ENCODE results near the gene FOXK1.

Gene FOXK1

GRCh38 chr7:4766666-4767519, 84.8 kb downstream of the FOXK1 start:
- DNase-seq = no peak

DNA sequence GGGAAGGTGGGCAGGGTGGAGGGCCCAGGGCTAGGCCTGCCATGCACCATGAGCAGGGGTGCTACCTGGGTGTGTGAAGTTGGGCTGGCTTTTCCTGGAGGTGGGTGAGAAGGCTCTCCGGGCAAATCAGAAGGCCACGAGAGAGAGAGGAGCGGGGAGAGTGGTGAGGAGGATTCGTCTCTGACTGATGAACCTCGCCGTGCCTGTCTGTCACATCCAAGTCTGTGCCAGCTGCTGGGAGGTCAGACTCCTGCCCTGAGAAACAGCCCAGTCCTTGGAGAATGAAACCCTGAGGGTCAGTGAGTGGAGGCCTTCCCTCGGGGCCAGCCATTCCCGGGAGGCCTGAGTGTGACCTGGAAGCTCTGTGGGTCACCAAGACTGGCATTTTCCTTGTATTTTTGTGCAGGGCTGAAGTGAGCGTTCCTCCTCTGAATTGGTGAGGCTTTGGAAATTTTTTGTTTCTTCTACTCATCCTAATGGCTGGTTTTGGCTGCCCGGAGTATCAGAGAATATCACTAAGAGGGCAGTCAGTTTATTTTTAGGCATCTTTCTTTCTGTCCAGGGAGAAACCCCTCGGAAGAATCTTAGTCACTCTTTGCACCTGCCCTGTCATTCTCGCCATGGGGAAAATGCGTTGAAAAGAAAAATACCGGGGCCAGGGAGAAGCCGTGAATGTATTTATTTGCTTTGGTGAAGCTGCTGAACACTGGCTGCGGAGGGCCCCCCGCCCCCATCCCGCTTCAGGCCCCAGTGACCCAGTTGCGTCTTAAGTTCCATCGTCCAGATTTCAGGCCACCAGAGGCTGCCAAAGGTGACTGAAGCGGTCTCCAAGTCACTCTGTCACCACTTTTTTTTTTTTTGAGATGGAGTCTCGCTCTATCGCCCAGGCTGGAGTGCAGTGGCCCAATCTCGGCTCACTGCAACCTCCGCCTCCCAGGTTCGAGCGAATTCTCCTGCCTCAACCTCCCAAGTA, 86.8 kb downstream of the FOXK1 start:
- DNase-seq = no peak

DNA sequence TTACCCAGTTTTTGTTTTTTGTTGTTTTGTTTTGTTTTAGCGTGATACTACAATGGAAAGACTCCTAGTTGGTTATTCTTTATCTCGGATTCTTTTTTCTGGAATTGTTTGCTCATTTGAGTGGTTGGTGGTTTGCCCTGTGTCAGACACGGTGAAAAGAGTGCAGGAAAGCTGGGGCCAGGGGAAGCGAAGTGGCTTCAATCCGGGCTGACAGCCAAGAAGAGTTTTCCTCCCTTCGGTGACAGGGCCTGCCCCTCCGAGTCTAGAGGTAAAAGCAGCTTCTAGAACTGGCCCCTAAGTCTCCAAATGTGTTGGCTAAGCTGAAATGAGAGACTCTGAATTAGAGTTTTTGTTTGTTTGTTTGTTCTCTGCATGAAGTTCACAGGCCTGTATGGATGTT, 87.7 kb downstream of the FOXK1 start:
- DNase-seq = no peak

DNA sequence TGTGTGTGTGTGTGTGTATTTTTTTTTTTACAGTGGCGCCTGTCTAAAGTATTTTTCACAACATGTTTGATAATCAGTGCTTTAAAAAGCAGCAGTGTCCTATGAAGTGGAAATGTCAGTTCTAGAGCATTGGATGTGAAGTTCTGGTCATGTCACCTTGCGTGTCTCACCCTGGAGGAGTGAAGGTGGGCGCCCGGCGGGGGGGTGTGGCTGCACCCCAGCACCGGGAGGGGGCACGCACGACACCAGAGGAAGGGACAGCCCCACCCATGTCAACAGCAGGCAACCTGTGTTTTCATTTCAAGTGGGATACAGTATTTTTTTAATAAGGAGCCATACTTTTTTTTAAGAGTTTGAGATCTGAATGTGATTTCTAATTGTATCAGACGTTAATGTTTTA, 88.8 kb downstream of the FOXK1 start:
- DNase-seq = no peak

DNA sequence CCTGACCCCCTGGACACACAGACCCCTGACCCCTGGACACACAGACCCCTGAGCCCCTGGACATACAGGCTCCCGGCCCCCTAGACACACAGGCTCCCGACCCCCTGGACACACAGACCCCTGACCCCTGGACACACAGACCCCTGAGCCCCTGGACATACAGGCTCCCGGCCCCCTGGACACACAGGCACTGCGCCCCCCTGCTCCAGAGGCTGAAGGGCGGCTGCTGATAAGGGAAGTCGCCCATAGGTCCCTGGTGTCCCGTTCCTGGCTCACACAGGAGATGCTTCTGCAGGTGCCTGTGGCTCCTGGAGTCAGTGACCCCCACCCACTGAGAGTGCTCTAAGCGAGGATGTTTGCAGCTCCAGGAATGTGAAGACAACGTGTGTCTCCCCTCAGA, 89.6 kb downstream of the FOXK1 start:
- DNase-seq = no peak

GRCh38 chr7:4772306-4772705, 90.2 kb downstream of the FOXK1 start:
- DNase-seq = no peak

- no peak for DNase-seq
Observed at GRCh38 chr7:4774007-4774406, 91.9 kb downstream of the FOXK1 start.

DNA sequence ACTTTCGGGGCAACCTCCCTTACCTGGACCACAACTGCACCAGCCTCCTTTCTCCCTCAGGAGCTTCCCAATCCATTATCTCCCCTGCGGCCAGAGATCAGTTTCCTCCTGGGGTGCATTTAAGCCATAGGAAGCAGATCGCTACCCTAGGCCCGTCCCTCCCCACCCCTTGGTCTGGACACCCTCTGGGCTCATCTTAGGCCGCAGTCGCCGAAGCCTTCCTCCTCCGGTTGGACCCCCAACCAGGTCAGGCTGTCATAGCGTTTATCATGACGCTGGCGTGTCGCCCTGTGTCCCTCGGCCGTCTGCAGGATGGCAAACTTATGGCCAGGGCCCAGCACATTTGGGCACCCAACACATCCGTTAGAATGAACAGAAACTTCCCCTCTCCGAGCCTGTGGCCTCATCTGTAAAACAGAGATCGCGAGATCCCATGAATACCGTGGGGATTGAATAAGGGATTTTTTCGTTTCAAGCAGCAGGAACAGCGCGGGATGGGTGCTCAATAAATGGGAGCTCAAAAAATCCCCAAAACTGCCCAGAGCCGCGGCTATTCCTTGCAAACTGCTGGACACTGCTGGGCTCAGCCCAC, 92.7 kb downstream of the FOXK1 start:
- DNase-seq = no peak

DNA sequence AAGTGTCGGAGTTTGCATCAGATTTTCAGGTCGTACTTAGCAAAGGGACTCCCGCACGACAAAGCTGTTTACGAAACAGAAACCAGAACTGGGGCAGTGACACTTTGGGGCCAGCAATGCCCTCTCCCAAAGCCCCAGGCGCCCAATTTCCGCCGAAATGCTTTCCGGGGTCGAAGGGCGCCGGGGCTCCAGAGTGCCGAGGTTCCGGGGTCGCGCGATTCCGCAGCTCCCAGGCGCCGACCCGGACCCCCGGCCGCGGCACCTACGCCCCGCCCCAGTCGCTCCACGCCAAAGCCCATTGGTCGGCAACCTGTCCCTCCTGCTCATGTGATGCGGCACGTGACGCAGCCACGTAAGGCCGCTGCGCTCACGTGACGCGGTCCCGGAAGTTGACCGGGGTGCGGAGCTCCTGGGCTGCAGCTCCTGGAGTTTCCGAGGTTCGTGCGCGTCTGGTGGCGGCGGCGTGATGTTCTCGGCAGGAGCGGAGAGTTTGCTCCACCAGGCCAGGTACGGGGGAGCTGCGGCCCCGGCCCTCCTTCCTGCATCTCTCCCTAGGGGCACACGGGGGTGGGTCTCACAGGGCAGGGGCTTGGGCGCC, 93.3 kb downstream of the FOXK1 start, which contains the start of gene AP5Z1:
TSS of gene AP5Z1 (plus strand) at position 374 of the 598 bp plus-strand sequence. CDS start at position 467, 93 bp downstream.
- peak; percentile 98 for DNase-seq

DNA sequence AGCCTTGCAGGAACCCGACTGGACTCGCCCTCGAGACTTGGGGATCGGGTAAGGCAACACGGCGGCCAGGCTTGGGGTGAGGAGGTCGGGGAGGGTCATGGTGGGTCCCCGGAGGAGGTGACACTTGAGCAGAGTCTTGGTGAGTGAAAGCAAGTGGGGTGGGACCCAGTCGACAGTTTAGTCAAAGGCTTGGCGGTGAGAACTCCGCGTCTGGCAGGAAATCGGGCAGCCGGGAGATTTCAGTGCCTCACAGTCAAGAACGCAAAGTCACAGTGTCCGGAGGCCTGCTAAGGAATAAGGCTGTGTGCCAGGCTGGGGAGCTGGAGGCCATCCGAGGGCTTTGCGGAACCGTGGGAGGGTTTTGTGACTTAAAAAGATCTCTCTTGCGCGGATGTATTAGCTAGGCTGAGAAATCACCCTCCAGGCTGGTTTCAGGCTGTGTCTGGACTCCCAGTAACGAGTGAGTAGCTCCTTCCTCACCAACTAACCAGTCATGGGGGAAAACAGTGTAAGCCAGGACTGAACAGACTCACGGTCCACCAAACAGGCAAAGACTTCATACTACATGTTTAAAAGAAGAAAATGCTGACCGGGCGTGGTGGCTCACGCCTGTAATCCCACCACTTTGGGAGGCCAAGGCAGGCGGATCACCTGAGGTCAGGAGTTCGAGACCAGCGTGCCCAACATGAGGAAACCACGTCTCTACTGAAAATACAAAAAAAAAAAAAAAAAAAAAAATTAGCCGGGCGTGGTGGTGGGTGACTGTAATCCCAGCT, 93.9 kb downstream of the FOXK1 start:
- no peak for DNase-seq

DNA sequence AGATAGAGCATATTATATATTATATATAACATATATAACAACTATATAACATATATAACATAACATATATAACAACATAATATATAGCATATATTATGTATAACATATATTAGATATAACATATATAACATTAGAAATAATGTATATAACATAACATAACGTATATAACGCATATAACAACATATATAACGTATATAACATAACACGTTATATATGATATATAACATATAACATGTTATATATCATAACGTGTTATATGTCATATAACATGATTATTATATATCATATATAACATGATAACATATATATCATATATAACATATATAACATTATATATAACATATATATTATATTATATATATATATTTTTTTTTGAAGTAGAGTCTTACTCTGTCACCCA, 97.0 kb downstream of the FOXK1 start:
- DNase-seq = no peak

GRCh38 chr7:4781366-4782069, 99.4 kb downstream of the FOXK1 start:
- no peak for DNase-seq

DNA sequence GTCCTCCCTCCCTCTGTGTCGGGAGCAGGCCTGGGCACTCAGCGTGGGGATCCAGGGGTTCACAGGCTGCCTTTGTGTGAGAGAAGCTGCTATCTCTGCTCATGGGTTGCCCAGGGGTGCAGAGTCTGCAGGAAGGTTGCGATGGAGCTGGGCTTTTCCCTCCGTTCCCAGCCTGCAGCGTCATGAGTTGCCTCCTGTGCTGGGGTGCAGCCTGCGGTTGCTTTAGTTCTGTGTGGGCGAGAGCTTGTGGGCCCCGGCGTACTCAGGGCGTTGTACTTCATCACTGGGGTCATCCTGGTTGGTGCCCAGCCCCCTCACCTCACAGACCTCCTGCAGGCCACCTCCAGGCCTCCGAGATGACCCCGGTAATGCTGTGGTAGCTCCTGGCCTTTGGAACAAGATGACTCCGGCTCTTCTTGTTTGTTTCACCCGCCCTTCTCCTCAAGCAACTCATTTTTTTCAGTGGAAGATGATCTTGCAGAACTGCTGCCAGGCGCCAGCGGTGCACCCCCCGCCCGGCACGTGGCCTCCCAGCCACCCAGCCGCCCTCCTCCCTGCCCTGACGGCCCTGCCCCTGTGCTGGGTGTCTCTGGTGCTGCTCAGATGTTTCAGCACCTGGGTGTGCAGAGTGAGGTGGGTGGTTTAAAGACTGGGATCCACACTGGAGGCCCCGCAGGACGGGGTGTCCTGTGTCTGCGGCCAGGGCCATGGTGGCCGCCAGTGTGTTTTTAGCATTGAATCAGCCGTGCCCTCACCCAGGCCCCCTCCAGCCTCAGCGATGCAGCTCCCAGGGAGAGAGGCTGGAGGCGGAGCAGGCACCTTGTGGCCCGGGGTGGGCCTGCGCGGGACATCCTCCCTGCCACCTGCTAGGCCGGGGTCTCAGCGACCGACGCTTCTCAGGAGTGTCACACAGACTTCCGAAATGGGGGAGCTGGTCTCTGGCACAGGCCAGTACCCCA, 100.5 kb downstream of the FOXK1 start:
- no peak for DNase-seq

DNA sequence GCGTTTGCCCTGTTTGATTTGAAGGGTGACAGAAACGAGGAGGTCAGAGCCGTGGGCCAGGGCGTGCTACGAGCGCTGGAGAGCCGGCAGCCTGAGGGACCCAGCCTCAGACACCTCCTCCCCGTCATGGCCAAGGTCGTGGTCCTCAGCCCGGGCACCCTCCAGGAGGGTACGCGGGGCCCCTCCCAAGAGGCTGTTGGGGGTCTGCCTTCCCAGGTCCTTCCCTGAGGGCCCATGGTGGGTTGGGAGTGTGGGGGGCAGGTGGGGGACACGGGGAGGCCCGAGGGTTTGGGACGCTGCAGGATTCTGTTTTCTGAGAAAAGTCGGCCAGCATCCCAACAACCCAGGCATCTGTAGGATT, 101.2 kb downstream of the FOXK1 start:
- DNase-seq = no peak

DNA sequence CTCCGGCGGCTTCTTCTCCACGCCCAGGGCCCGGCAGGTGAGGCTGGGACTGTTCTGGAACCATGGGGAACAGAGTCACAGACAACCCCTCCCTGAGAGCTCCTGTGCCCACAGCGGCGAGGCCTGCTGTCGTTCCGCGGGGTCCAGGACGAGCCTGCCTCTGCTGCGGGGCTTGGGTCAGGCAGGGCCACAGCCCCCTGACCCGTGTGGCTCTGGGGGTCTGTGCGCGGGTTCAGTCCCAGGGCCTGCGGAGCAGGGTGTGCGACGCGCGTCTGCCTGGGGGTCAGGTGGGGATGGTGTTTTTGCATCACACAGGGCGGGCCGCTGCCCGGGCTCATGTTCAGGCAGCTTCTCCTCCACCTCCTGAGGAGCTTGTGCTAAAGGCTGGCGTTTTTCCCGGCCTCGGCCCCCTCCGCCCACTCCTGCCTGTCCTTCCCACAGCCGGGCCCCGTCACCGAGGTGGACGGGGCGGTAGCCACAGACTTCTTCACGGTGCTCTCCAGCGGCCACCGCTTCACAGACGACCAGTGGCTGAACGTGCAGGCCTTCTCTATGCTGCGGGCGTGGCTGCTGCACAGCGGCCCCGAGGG, 101.8 kb downstream of the FOXK1 start:
- no peak for DNase-seq

GRCh38 chr7:4784799-4785198, 102.7 kb downstream of the FOXK1 start:
- DNase-seq = no peak

DNA sequence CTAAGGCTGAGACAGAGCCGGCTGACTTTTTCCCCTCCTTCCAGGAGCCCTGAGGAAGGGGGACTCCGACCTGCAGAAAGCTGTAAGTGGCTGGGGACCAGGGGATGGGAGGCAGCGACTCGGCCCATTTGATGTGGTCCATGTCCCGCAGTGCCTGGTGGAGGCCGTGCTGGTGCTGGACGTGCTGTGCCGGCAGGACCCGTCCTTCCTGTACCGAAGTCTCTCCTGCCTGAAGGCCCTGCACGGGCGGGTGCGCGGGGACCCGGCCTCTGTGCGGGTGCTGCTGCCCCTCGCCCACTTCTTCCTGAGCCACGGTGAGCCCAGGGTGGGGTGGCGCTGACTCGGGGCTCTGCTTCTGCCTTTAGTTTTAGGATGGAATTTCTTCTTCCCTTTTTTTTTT, 103.3 kb downstream of the FOXK1 start:
- no peak for DNase-seq

DNA sequence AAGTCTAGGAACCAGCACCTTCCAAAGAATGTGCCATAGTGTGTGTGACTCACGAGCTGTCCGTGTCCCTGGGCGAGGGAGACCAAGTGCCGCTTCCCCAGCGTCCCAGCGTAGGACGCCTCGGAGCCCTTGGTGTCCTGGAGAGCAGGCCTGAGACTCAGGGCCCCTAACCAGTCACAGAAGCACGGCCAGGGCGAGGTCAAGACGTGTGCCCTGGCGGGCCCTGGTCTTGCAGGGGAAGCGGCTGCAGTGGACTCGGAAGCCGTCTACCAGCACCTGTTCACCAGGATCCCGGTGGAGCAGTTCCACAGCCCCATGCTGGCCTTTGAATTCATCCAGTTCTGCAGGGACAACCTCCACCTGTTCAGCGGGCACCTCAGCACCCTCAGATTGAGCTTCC, 103.9 kb downstream of the FOXK1 start:
- DNase-seq = no peak

DNA sequence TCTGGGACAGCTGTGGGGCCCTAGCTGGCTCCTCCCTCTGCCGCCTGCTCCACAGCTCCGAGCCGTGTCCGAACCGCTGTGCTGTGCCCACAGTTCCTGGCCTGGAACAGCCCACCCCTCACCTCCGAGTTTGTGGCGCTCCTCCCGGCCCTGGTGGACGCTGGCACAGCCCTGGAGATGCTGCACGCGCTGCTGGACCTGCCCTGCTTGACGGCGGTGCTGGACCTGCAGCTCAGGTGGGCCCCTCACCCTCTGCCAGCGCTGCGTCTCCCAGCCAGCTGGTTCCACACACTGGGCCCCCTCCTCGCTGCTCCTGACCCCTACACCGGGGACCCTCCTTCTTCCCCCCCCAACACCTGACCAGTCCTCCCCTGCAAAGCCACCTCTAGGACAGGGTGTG, 105.4 kb downstream of the FOXK1 start:
- no peak for DNase-seq

All from eye (tissue), 1 donor.